ENCODE measurements around the gene FRMD8. TPM values are rescaled to one million over a fixed set of nuclear protein-coding genes. Genes with fewer than 3 reads are reported as not detected.

Gene FRMD8
- total and polyA plus RNA-seq, 2 experiments from 2014 or later, result 7.0 to 35.4 TPM

- Histone ChIP-seq H3K27me3 (ENCODE audit: insufficient read depth) (no peaks in the 10 kb centered on the region), H2AFZ (no peak overlapping the region), H4K20me1 (replicated peaks; ENCODE audit: insufficient read depth) (no peaks in the 10 kb centered on the region), H3K27ac (ENCODE audit: low read depth) (no peak overlapping the region), H3K4me1 (ENCODE audit: insufficient read depth) (0 out of 2 replicates have a peak, but pooled peaks cover 6% of the 10 kb centered on the region), H3K4me3 (no peak overlapping the region), H3F3A (replicated peaks; ENCODE audit: low read depth) (no peaks in the 10 kb centered on the region), H3K9me2 (ENCODE audit: insufficient read depth) (no peaks in the 10 kb centered on the region), H3K4me2 (no peak overlapping the region), H3K79me2 (replicated peaks; ENCODE audit: insufficient read depth) (no peaks in the 10 kb centered on the region), H3K36me3 (ENCODE audit: insufficient read depth) (no peaks in the 10 kb centered on the region)
- ATAC-seq (no peak), DNase-seq (ENCODE audit: low spot score) (no peak)
- TF ChIP-seq STAT1 (IDR thresholded peaks at IDR 0.05; ENCODE audit: unreplicated experiment), result no peak
- no peak for TF ChIP-seq JUNB (IDR thresholded peaks at IDR 0.05; ENCODE audit: unreplicated experiment)
- TF ChIP-seq NANOG (IDR thresholded peaks at IDR 0.05; ENCODE audit: borderline replicate concordance), result no peak
- Mint-ChIP-seq H3K9me3 (no peaks in the 10 kb centered on the region), H3K27ac (no peak overlapping the region; the same call in 1 of the 2 replicates), H3K4me3 (peak overlapping the region; percentile 36; the same call in 1 of the 3 replicates), H3K4me1 (peaks cover 10% of the 10 kb centered on the region), H3K36me3 (ENCODE audit: low read depth) (peaks cover 16% of the 10 kb centered on the region; the same call in 2 of the 3 replicates), H3K27me3 (ENCODE audit: insufficient read depth, low read depth, poor library complexity) (peaks cover 9% of the 10 kb centered on the region)
Measured at GRCh38 chr11:65401803-65402248, 15.4 kb downstream of the FRMD8 start.

- Mint-ChIP-seq H3K9me3 (no peaks in the 10 kb centered on the region), H3K27ac (no peak overlapping the region), H3K27me3 (ENCODE audit: insufficient read depth, low read depth, poor library complexity) (peaks cover 8% of the 10 kb centered on the region), H3K4me3 (no peak overlapping the region), H3K4me1 (peaks cover 10% of the 10 kb centered on the region), H3K36me3 (ENCODE audit: low read depth) (peaks cover 12% of the 10 kb centered on the region; the same call in 2 of the 3 replicates)
- Histone ChIP-seq H3K4me1 (ENCODE audit: insufficient read depth) (0 out of 2 replicates have a peak, but pooled peaks cover 6% of the 10 kb centered on the region), H4K20me1 (replicated peaks; ENCODE audit: insufficient read depth) (no peaks in the 10 kb centered on the region), H3K27ac (ENCODE audit: low read depth) (no peak overlapping the region), H3F3A (replicated peaks; ENCODE audit: low read depth) (no peaks in the 10 kb centered on the region), H3K27me3 (ENCODE audit: insufficient read depth) (no peaks in the 10 kb centered on the region), H3K9me2 (ENCODE audit: insufficient read depth) (no peaks in the 10 kb centered on the region), H3K4me3 (no peak overlapping the region), H3K79me2 (replicated peaks; ENCODE audit: insufficient read depth) (no peaks in the 10 kb centered on the region), H3K4me2 (no peak overlapping the region), H3K36me3 (ENCODE audit: insufficient read depth) (no peaks in the 10 kb centered on the region), H2AFZ (no peak overlapping the region)
- DNase-seq (ENCODE audit: low spot score) (no peak), ATAC-seq (no peak)
- no peak for TF ChIP-seq ZNF114 (CRISPR knock-in tag; IDR thresholded peaks at IDR 0.05)
- TF ChIP-seq CREB1 (CRISPR knock-in tag; IDR thresholded peaks at IDR 0.05; ENCODE audit: low read depth), result no peak
- TF ChIP-seq NANOG (IDR thresholded peaks at IDR 0.05; ENCODE audit: borderline replicate concordance), result no peak
- no peak for TF ChIP-seq EZH2 (IDR thresholded peaks at IDR 0.05; ENCODE audit: low read depth, unreplicated experiment)
- no peak for TF ChIP-seq ZNF462 (CRISPR knock-in tag; IDR thresholded peaks at IDR 0.05)
- no peak for TF ChIP-seq ZNF331 (CRISPR knock-in tag; IDR thresholded peaks at IDR 0.05; ENCODE audit: low read depth)
- no peak for TF ChIP-seq EZH2phosphoT487 (IDR thresholded peaks at IDR 0.05; ENCODE audit: unreplicated experiment)
- TF ChIP-seq ETS1 (IDR thresholded peaks at IDR 0.05), result no peak
- no peak for TF ChIP-seq STAT1 (IDR thresholded peaks at IDR 0.05; ENCODE audit: unreplicated experiment)
- TF ChIP-seq JUNB (IDR thresholded peaks at IDR 0.05; ENCODE audit: unreplicated experiment), result no peak
- no peak for TF ChIP-seq CTCF (conservative IDR thresholded peaks at IDR 0.05; ENCODE audit: low read depth in 2 of 2)
- no peak for TF ChIP-seq POLR2AphosphoS5 (IDR thresholded peaks at IDR 0.05; ENCODE audit: low read depth)
Measured at GRCh38 chr11:65402790-65403189, 16.4 kb downstream of the FRMD8 start.
